HepG2 (cell line): Measurements from ENCODE around the gene FARSB. TPM values are rescaled to one million over a fixed set of nuclear protein-coding genes. Genes with fewer than 3 reads are reported as not detected.

ENCODE experiments used
- ATF7-NPFF ChIP-seq: sonication (generic); formaldehyde crosslinking; IDR thresholded peaks from 2 replicates; pipeline ENCODE4 v1.8.1; 2023; ENCODE audit warnings: mild to moderate bottlenecking, low read depth, missing genetic modification reagents, moderate library complexity
- HNRNPL ChIP-seq: fragments of 200-400 bp; formaldehyde crosslinking; IDR thresholded peaks from 2 replicates; pipeline ENCODE4 v1.6.1; 2017; ENCODE audit warnings: mild to moderate bottlenecking, low read depth, low read length
- LRRFIP1 ChIP-seq: sonication (generic); formaldehyde crosslinking; conservative IDR thresholded peaks from 2 replicates; pipeline ENCODE4 v1.4.0; 2020; ENCODE audit warnings: missing genetic modification reagents
- NAIF1 ChIP-seq: sonication (generic); formaldehyde crosslinking; IDR thresholded peaks from 2 replicates; pipeline ENCODE4 v1.5.0; 2020; ENCODE audit warnings: mild to moderate bottlenecking, missing genetic modification reagents, borderline replicate concordance
- NCOA1 ChIP-seq: sonication (generic); formaldehyde crosslinking; IDR thresholded peaks from 2 replicates; pipeline ENCODE4 v1.9.0; 2021; ENCODE audit warnings: missing genetic modification reagents
- NR0B2 ChIP-seq: sonication (generic); formaldehyde crosslinking; IDR thresholded peaks from 2 replicates; pipeline ENCODE4 v1.4.0; 2020; ENCODE audit warnings: mild to moderate bottlenecking, missing genetic modification reagents
- NR3C1 ChIP-seq: sonication (generic); formaldehyde crosslinking; IDR thresholded peaks from 2 replicates; pipeline ENCODE4 v1.4.0; 2020; ENCODE audit warnings: missing genetic modification reagents
- TBX3 ChIP-seq: fragments of 450-650 bp; IDR thresholded peaks from 2 replicates; pipeline ENCODE4 v1.6.1; 2017; ENCODE audit warnings: antibody characterized with exemption, mild to moderate bottlenecking, inconsistent platforms, borderline replicate concordance
- TFDP2 ChIP-seq: sonication (generic); formaldehyde crosslinking; IDR thresholded peaks from 2 replicates; pipeline ENCODE4 v1.4.0; 2020; ENCODE audit warnings: missing genetic modification reagents
- THAP8 ChIP-seq: sonication (generic); formaldehyde crosslinking; IDR thresholded peaks from 2 replicates; pipeline ENCODE4 v1.5.1; 2020; ENCODE audit warnings: missing genetic modification reagents, mild to moderate bottlenecking, borderline replicate concordance
- ZNF207 ChIP-seq: fragments of 450-650 bp; IDR thresholded peaks from 2 replicates; pipeline ENCODE4 v1.6.1; 2016; ENCODE audit warnings: antibody characterized with exemption, borderline replicate concordance
- ZNF275 ChIP-seq: sonication (generic); formaldehyde crosslinking; IDR thresholded peaks from 2 replicates; pipeline ENCODE4 v1.8.0; 2022; ENCODE audit warnings: missing genetic modification reagents, mild to moderate bottlenecking, inconsistent platforms, borderline replicate concordance
- ZNF33B ChIP-seq: sonication (generic); formaldehyde crosslinking; IDR thresholded peaks from 2 replicates; pipeline ENCODE4 v1.5.1; 2020; ENCODE audit warnings: mild to moderate bottlenecking, missing genetic modification reagents
- ZNF567 ChIP-seq: sonication (generic); formaldehyde crosslinking; IDR thresholded peaks from 2 replicates; pipeline ENCODE4 v1.8.1; 2023; ENCODE audit warnings: mild to moderate bottlenecking, missing genetic modification reagents, borderline replicate concordance
- ZNF646 ChIP-seq: sonication (generic); formaldehyde crosslinking; IDR thresholded peaks from 2 replicates; pipeline ENCODE4 v1.9.0; 2021; ENCODE audit warnings: mild to moderate bottlenecking, missing genetic modification reagents
- polyA plus RNA-seq, 8 experiments: library from polyadenylated mRNA; depleted of rRNA in 3 of 8; stranded (reverse) in 7 of 8; unstranded in 1 of 8; fragments of >200 nt; fragmentation: Illumina TruSeq in 4 of 8; extraction: Trizol in 4 of 8; gene quantifications; 2 replicates each; pipeline versions ENCODE4 v1.2.1 to v1.2.3, GENCODE V29; 2011 to 2016; ENCODE audit warnings: low read depth in 4 of 8, missing spikeins in 1 of 8, mixed read lengths in 1 of 8; ENCODE audit not compliant: insufficient read depth in 1 of 8
- total RNA-seq, 5 experiments: library from RNA; depleted of rRNA; stranded (reverse); fragments of >200 nt; fragmentation: Illumina TruSeq; extraction: Trizol; gene quantifications; 2 replicates each; pipeline ENCODE4 v1.2.3, GENCODE V29; 2016; ENCODE audit warnings: low read depth in 1 of 5

FARSB gene
- total and polyA plus RNA-seq, 2 of the 13 experiments (the other 11 are each of a cell fraction or from before 2014, with no cell fraction given), result 23.3 to 45.9 TPM

- TF ChIP-seq ZNF275 (CRISPR knock-in tag), result no peak
- TF ChIP-seq NAIF1 (CRISPR knock-in tag), result no peak
- TF ChIP-seq TBX3, result 0 out of 2 replicates have a peak, but pooled peaks have one; percentile 25
- no peak for TF ChIP-seq ZNF646 (CRISPR knock-in tag)
- TF ChIP-seq HNRNPL, result no peak
- no peak for TF ChIP-seq NR0B2 (CRISPR knock-in tag)
- no peak; the same call in 1 of the 2 replicates for TF ChIP-seq ATF7-NPFF (CRISPR knock-in tag)
- TF ChIP-seq ZNF207, result no peak
- no peak for TF ChIP-seq NR3C1 (CRISPR knock-in tag)
- TF ChIP-seq THAP8, result no peak
- no peak for TF ChIP-seq TFDP2 (CRISPR knock-in tag)
- peak; percentile 5; the same call in 1 of the 2 replicates for TF ChIP-seq NCOA1
- peak; percentile 61; the same call in 1 of the 2 replicates for TF ChIP-seq ZNF33B (CRISPR knock-in tag)
- no peak for TF ChIP-seq LRRFIP1
- TF ChIP-seq ZNF567, result no peak
These were observed 14.5 kb upstream of the FARSB start (continued) for GRCh38 chr2:222670191-222671038.
